ENCODE results near the gene PACS2. TPM values are rescaled to one million over a fixed set of nuclear protein-coding genes. Genes with fewer than 3 reads are reported as not detected.
"Not testable (repeated sequence)": the region's sequence is repeated elsewhere in the genome, so short reads cannot be mapped to it uniquely, and the experiment has no call there.

The PACS2 gene
- polyA plus RNA-seq, 3 donors from 2014 or later: 2.0 to 3.3 (median 2.7) TPM

DNA sequence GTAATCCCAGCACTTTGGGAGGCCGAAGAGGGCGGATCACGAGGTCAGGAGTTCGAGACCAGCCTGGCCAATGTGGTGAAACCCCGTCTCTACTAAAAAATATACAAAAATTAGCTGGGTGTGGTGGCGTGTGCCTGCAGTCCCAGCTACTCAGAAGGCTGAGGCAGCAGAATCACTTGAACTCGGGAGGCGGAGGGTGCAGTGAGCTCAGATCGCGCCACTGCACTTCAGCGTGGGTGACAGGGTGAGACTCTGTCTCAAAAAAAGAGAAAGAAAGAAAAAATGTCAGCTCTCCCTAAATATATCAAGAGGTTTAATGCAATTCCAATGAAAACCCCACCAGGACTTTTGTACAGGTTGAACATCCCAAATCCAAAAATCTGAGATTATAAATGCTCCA is 17.2 kb upstream of the PACS2 start:
- DNase-seq, H3K9me3 Mint-ChIP-seq, H3K27ac Mint-ChIP-seq, H3K4me3 Mint-ChIP-seq, H3K36me3 Mint-ChIP-seq: not testable (repeated sequence)
- peaks cover 6 to 29% (median 10%) of the 10 kb centered on the region in 3 donors for H3K27me3 Mint-ChIP-seq (ENCODE audit: low read depth in 3 of 3)
- H3K4me1 Mint-ChIP-seq: peaks cover 40 to 43% of the 10 kb centered on the region in 2 donors

DNA sequence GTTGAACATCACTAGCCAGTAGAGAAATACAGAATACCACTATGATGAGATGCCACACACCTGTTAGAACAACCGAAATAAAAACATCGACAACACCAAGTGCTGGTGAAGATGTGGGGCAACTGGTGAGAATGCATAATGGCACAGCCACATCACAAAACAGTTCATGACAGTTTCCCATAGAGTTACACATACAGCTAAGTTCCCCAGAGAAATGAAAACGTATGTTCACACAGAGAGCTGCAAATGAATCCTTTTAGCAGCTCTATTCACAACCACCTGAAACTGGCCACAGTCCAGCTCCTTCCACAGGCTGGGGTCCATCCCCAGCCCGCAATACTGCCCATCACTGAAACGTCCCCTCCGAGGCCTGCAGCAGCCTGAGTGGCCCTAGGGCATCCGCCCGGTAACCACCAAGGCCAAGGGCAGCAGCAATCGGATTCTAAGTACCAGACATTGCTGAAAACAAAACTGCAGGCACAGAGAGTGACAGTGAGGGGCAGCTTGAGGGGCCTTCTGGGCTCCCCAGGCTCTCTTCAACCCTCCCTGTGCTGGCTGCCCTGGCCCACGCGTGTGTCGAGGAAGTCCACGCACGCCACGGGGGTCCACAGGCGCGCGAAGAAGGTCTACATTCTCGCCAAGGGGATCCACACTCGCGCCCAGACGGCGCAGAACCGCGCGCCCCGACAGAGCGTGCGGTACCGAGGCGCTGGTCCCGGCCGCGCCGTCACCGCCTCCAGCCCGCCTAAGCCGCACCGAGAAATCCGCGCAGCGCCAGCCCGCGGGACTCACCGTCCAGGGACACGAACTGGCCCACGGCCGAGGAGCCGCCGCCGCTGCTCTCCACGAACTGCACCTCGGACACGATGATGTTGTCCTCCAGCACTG is 14.7 kb upstream of the PACS2 start:
- Mint-ChIP-seq H3K27ac (peak overlapping the region; percentile 85 to 96 (median 90)), H3K9me3 (no peaks in the 10 kb centered on the region)

GRCh38 chr14:105300542-105301102 is 13.9 kb upstream of the PACS2 start, which contains the start of gene BRF1:
BRF1 (minus strand) TSS chr14:105301001; CDS start chr14:105300629, 372 bp downstream.
- Mint-ChIP-seq H3K27me3 (ENCODE audit: low read depth in 3 of 3) (peaks cover 4 to 19% (median 8%) of the 10 kb centered on the region in 3 donors), H3K4me1 (peaks cover 35 to 39% of the 10 kb centered on the region in 2 donors), H3K9me3 (no peaks in the 10 kb centered on the region), H3K4me3 (peak within 1 kb of the TSS; percentile 89 to 93 (median 89)), H3K36me3 (no peaks in the 10 kb centered on the region), H3K27ac (peak within 1 kb of the TSS; percentile 85 to 96 (median 93))
- DNase-seq: peak; percentile 98 to 99 (median 98)

More for the DNA sequence above, 14.7 kb upstream of the PACS2 start:
- Mint-ChIP-seq H3K4me1 (peaks cover 30 to 32% of the 10 kb centered on the region in 2 donors), H3K4me3 (peak overlapping the region; percentile 84 to 93 (median 87)), H3K36me3 (no peaks in the 10 kb centered on the region), H3K27me3 (ENCODE audit: low read depth in 3 of 3) (peaks cover 4 to 18% (median 8%) of the 10 kb centered on the region in 3 donors)
- no peak for DNase-seq

DNA sequence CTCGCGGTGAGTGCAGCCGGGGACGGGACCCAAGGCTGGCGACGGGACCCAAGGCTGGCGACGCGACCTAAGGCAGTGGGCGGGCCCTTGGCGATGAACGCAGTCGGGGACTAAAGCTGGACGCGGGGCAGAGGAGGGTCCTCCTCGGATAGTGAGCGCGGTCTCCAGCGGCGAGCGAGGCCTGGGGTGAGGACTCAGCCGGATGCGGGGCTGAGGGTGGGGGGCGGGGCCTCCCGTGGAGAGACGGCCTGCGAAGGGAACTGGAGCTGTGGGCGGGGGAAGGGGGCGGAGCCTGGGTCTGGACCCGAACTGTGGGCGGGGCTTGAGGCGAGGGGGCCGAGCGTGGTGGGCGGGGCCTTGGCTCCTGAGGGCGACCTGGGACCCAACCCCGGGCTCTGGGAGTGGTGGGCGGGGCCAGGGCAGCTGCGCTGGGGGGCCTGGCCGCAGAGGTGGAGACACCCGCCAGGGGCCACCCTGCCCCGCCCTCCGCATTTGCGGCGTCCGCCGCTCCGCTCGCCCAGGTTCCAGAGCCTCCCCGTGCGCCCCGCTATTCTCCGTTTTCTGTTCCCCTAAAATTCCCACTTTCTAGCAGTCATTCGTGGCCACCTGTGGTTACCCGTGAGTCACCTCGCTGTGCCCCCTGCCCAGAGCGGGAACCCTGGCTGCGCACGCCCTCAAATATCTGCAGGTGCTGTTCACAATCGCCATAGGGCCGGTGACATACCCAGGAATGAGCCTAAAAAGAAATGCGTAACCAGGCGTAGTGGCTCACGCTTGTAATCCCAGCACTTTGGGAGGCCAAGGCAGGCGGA is 13.2 kb upstream of the PACS2 start:
- H3K4me1 Mint-ChIP-seq: peaks cover 36 to 40% of the 10 kb centered on the region in 2 donors
- H3K36me3 Mint-ChIP-seq: no peaks in the 10 kb centered on the region
- peak overlapping the region; percentile 83 to 95 (median 92) for H3K27ac Mint-ChIP-seq
- peak overlapping the region; percentile 86 to 89 (median 89) for H3K4me3 Mint-ChIP-seq
- peak; percentile 94 to 96 (median 96) for DNase-seq
- no peaks in the 10 kb centered on the region for H3K9me3 Mint-ChIP-seq
- H3K27me3 Mint-ChIP-seq (ENCODE audit: low read depth in 3 of 3): peaks cover 4 to 19% (median 8%) of the 10 kb centered on the region in 3 donors

DNA sequence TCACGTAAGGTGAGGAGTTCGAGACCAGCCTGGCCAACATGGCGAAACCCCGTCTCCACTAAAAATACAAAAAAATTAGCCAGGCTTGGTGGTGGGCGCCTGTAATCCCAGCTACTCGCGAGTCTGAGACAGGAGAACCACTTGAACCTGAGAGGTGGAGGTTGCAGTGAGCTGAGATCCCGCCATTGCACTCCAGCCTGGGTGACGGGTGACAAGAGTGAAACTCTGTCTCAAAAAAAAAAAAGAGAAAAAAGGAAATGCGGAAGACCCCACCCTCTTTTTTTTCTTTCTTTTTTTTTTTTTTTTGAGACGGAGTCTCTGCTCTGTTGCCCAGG is 12.7 kb upstream of the PACS2 start:
- not testable (repeated sequence) for DNase-seq, H3K9me3 Mint-ChIP-seq, H3K36me3 Mint-ChIP-seq
- peak overlapping the region; percentile 86 to 89 (median 88) for H3K4me3 Mint-ChIP-seq
- peak overlapping the region in 3 of 6 donors; percentile 82 to 90 (median 83) for H3K27ac Mint-ChIP-seq
- peaks cover 36 to 40% of the 10 kb centered on the region in 2 donors for H3K4me1 Mint-ChIP-seq
- H3K27me3 Mint-ChIP-seq (ENCODE audit: low read depth in 3 of 3): peaks cover 4 to 19% (median 8%) of the 10 kb centered on the region in 3 donors

GRCh38 chr14:105303949-105304348 is 10.6 kb upstream of the PACS2 start:
- Mint-ChIP-seq H3K4me3 (no peak overlapping the region), H3K27me3 (ENCODE audit: low read depth in 3 of 3) (peaks cover 5 to 17% (median 8%) of the 10 kb centered on the region in 3 donors), H3K36me3 (peaks cover 0 to 4% (median 0%) of the 10 kb centered on the region in 3 donors), H3K4me1 (peaks cover 31 to 38% of the 10 kb centered on the region in 2 donors), H3K27ac (peak overlapping the region in 3 of 6 donors; percentile 30 to 85 (median 60)), H3K9me3 (no peaks in the 10 kb centered on the region)
- DNase-seq: no peak

GRCh38 chr14:105304565-105304964 is 10.0 kb upstream of the PACS2 start:
- Mint-ChIP-seq H3K4me3 (peak overlapping the region in 1 of 5 donors; percentile 57), H3K27ac (peak overlapping the region in 5 of 6 donors; percentile 20 to 91 (median 76))

DNA sequence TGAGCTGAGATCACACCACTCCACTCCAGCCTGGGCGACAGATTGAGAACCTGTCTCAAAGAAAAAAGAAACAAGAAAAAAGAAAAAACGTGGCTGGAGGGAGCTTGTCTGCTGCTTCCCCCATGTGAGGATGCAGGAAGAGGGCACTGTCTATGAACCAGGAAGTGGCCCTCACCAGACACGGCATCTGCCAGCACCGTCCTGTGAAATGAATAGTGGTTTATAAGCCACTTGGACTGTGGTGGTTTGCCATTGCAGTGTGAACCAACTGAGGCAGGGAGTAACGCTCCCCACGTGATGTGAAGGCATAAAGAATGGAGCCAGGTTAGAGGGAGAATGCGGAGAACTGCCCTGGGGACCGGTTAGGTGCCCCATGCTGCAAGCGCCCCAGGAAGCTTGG is 9.2 kb upstream of the PACS2 start:
- Mint-ChIP-seq H3K36me3 (peaks cover 0 to 4% (median 0%) of the 10 kb centered on the region in 3 donors), H3K4me1 (peaks cover 21 to 28% of the 10 kb centered on the region in 2 donors), H3K27ac (peak overlapping the region; percentile 73 to 91 (median 85)), H3K4me3 (peak overlapping the region in 2 of 5 donors; percentile 36 to 46), H3K27me3 (ENCODE audit: low read depth in 3 of 3) (peaks cover 3 to 13% (median 5%) of the 10 kb centered on the region in 3 donors), H3K9me3 (no peaks in the 10 kb centered on the region)
- no peak for DNase-seq

More at GRCh38 chr14:105304565-105304964, 10.0 kb upstream of the PACS2 start:
- H3K27me3 Mint-ChIP-seq (ENCODE audit: low read depth in 3 of 3): peaks cover 5 to 16% (median 8%) of the 10 kb centered on the region in 3 donors
- no peaks in the 10 kb centered on the region for H3K9me3 Mint-ChIP-seq
- DNase-seq: no peak
- H3K4me1 Mint-ChIP-seq: peaks cover 26 to 33% of the 10 kb centered on the region in 2 donors
- H3K36me3 Mint-ChIP-seq: peaks cover 0 to 4% (median 0%) of the 10 kb centered on the region in 3 donors

GRCh38 chr14:105305791-105306190 is 8.8 kb upstream of the PACS2 start:
- Mint-ChIP-seq H3K4me1 (peaks cover 21 to 28% of the 10 kb centered on the region in 2 donors), H3K36me3 (peaks cover 0 to 4% (median 0%) of the 10 kb centered on the region in 3 donors), H3K27ac (peak overlapping the region in 3 of 6 donors; percentile 19 to 85 (median 82)), H3K4me3 (no peak overlapping the region), H3K9me3 (no peaks in the 10 kb centered on the region), H3K27me3 (ENCODE audit: low read depth in 3 of 3) (peaks cover 3 to 12% (median 5%) of the 10 kb centered on the region in 3 donors)
- DNase-seq: no peak

DNA sequence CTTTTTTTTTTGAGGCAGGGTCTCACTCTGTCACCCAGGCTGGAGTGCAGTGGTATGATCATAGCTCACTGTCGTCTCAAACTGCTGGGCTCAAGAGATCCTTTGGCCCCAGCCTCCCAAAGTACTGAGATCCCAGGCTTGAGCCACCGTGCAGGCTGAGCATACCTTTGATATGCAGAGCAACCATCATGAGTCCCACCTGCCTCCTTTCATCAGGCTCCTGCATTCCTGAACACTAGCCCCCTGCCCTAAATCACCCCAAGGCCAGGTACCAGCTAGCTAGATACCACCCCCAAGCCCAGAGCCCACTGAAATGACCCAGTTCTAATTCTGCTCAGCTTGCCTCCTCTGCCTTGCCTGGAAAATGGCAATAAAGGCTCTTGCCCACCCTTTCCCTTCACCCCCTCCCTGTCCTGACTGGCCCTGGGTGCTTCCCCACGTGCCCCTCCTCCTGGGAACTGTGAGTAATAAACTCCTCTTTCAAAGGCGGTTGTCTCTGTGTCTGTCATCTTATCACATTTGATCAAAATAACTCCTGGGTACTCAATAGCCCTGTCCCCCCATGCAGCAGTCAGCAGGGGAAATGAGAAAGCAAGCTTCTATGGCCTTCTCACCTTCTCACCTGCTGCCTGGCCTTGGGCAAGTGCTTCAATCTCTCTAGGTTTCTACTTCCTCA is 7.4 kb upstream of the PACS2 start:
- Mint-ChIP-seq H3K27ac (peak overlapping the region in 1 of 6 donors; percentile 69), H3K27me3 (ENCODE audit: low read depth in 3 of 3) (peaks cover 0 to 4% (median 3%) of the 10 kb centered on the region in 3 donors), H3K9me3 (no peaks in the 10 kb centered on the region), H3K4me3 (peak overlapping the region in 1 of 5 donors; percentile 1), H3K4me1 (peaks cover 21 to 28% of the 10 kb centered on the region in 2 donors), H3K36me3 (peaks cover 0 to 4% (median 0%) of the 10 kb centered on the region in 3 donors)
- DNase-seq: no peak

- Mint-ChIP-seq H3K27ac (no peak overlapping the region), H3K27me3 (ENCODE audit: low read depth in 3 of 3) (peaks cover 3 to 10% (median 3%) of the 10 kb centered on the region in 3 donors), H3K4me1 (peaks cover 19 to 22% of the 10 kb centered on the region in 2 donors), H3K36me3 (peaks cover 0 to 4% (median 0%) of the 10 kb centered on the region in 3 donors), H3K4me3 (no peak overlapping the region), H3K9me3 (no peaks in the 10 kb centered on the region)
- DNase-seq: no peak
Observed at GRCh38 chr14:105309371-105309770, 5.2 kb upstream of the PACS2 start.

GRCh38 chr14:105311838-105312237 is 2.7 kb upstream of the PACS2 start:
- Mint-ChIP-seq H3K9me3 (no peaks in the 10 kb centered on the region), H3K27ac (no peak overlapping the region), H3K36me3 (peaks cover 0 to 4% (median 0%) of the 10 kb centered on the region in 3 donors), H3K4me1 (peaks cover 16 to 23% of the 10 kb centered on the region in 2 donors), H3K4me3 (no peak overlapping the region), H3K27me3 (ENCODE audit: low read depth in 3 of 3) (peaks cover 7 to 15% (median 13%) of the 10 kb centered on the region in 3 donors)
- no peak for DNase-seq
